Measurements from ENCODE around the gene CST3.

GRCh38 chr20:23654717-23655116, 17.0 kb upstream of the CST3 start:
- TF ChIP-seq CTCF (IDR thresholded peaks at IDR 0.05; ENCODE audit: insufficient read depth, low read length) (no peak), POLR2AphosphoS5 (IDR thresholded peaks at IDR 0.05; ENCODE audit: low read depth) (no peak), REST (IDR thresholded peaks at IDR 0.05; ENCODE audit: insufficient replicate concordance, low read depth) (no peak), SPI1 (IDR thresholded peaks at IDR 0.05; ENCODE audit: borderline replicate concordance, low read depth) (no peak), GABPA (IDR thresholded peaks at IDR 0.05; ENCODE audit: low read depth) (no peak)
